GM12801 (cell line): ENCODE data around the gene ZDHHC14.

Source experiments
- TF ChIP-seq, protein P1 (sequence below): IDR thresholded peaks from one replicate; pipeline ENCODE4 v1.5.1; 2011; ENCODE audit warnings: control low read depth; ENCODE audit not compliant: insufficient read length; ENCODE audit errors: extremely low read depth

The ZDHHC14 gene

GRCh38 chr6:157411368-157411767, 30.4 kb downstream of the ZDHHC14 start:
- TF ChIP-seq, protein P1, sequence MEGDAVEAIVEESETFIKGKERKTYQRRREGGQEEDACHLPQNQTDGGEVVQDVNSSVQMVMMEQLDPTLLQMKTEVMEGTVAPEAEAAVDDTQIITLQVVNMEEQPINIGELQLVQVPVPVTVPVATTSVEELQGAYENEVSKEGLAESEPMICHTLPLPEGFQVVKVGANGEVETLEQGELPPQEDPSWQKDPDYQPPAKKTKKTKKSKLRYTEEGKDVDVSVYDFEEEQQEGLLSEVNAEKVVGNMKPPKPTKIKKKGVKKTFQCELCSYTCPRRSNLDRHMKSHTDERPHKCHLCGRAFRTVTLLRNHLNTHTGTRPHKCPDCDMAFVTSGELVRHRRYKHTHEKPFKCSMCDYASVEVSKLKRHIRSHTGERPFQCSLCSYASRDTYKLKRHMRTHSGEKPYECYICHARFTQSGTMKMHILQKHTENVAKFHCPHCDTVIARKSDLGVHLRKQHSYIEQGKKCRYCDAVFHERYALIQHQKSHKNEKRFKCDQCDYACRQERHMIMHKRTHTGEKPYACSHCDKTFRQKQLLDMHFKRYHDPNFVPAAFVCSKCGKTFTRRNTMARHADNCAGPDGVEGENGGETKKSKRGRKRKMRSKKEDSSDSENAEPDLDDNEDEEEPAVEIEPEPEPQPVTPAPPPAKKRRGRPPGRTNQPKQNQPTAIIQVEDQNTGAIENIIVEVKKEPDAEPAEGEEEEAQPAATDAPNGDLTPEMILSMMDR, result no peak

GRCh38 chr6:157412791-157413190, 31.8 kb downstream of the ZDHHC14 start:
- TF ChIP-seq, protein P1, result no peak

DNA sequence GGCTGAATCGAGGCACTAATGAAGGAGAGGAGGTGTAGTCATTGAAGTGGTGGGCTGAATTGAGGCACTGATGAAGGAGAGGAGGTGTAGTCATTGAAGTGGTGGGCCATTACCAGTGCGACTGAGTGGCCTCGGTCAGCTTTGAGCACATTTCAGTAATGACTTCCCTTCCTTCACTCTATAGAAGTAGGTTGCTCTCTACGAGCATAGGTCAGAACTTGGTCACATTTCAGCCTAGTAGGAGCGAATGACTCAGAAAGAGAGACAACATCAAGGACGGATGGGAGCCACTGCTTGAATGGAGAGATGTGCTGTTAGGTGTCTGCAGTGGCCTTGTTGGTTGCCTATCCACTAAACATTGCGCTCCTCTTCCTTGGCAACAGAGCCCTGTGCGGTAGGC, 39.5 kb downstream of the ZDHHC14 start:
- TF ChIP-seq, protein P1, result no peak

DNA sequence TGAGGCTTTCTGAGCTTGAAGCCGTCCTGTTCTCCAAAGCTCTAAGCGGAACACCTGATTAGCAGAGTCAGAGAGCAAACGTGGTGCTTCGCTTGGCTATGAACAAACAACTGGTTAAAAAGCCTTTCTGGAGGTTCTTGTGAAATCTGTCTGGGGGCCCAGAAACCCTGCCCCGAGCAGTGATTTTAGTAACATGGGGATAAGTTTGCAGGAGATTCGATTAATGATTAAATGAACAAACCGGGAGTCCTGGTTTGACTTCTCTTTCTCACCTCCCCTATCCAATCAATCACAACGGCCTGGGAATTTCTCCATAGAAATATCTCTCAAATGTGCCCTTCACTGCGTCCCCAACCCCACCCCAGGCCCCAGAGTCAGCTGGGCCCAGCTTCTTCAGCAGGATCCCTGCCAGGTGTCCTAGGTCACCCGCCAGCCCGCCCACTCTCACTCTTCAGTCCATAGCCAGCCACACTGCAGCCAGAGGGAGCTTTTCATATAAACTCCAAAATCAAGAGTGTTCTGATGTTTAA, 43.6 kb downstream of the ZDHHC14 start:
- TF ChIP-seq, protein P1, result no peak

DNA sequence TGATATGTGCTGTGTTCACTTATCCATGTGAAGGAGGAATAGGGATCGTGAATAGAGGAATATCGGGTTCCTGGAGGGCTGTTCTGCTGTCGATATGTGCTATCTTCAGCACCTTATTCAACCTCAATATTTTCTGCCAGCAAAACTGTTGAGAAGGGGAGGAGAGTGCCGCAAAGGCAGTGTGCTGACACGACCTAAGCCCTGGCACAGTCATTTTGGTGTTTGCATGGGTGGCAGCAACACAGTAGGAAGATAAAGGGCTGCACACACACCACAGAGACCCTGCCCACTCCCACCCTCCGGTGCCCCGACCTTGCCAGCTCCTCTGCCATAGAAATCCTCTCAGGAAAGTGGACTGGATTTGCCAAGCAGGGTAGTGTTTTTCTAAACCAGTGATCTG, 47.0 kb downstream of the ZDHHC14 start:
- TF ChIP-seq, protein P1, result no peak

DNA sequence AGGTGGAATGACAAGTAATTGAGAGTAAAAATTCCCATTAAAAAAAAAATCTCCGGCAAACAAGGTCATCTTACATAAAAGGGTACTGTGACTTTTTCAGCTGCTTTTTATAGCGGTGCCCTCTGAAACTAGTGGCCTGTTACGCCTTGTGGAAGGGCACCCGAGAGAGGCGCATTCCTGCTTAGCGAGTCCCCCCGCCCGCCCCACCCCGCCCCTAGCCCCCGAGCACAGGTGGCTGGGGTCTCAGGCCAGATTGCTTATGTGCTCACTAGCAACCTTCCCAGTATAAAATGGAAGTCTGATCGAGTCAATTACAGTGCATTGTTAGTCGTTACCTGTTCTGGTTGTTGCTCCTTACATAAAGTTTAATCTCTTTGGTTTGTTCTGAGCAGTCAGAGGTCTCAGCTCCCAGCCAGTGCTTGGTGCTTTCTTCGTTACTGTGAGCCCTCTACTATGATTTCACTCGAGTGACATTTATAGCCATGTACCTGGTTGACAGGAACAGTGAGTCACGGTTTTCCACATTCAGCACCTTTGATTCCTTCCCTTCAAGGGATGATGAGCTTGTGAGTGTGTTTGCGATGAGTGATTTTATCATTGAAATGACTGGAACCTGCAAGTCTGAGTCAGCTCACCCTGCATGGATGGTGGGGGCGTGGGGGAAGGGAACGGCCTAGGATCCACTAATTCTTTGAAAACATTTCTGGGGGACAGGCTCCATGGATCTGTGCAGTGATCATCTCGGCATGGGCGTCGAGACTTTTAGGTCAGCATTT, 47.6 kb downstream of the ZDHHC14 start:
- TF ChIP-seq, protein P1, result no peak

DNA sequence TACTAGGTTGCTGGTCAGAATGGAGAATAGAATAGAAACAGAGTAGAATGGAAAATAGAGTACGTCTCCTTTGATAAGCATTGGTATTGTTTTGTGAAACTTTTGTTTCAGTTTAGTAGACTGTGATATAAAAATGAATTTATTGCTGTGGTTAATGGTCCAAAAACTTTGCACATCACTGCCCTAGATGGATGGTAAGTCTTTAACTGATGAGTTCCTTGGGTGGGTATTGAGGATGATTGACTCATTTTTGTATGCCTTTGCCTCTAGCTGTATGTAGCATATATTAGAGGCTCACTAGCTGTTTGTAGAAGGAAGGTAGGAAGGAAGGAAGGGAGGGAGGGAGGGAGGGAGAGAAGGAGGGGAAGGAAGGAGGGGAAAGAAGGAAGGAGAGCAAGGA, 48.3 kb downstream of the ZDHHC14 start:
- TF ChIP-seq, protein P1, result no peak
